ENCODE measurements around the gene NAAA. TPM values are rescaled to one million over a fixed set of nuclear protein-coding genes. Genes with fewer than 3 reads are reported as not detected.
"Not testable (repeated sequence)": the region's sequence is repeated elsewhere in the genome, so short reads cannot be mapped to it uniquely, and the experiment has no call there.

The NAAA gene
- total RNA-seq, 1 donor from 2014 or later, result 15.0 TPM

DNA sequence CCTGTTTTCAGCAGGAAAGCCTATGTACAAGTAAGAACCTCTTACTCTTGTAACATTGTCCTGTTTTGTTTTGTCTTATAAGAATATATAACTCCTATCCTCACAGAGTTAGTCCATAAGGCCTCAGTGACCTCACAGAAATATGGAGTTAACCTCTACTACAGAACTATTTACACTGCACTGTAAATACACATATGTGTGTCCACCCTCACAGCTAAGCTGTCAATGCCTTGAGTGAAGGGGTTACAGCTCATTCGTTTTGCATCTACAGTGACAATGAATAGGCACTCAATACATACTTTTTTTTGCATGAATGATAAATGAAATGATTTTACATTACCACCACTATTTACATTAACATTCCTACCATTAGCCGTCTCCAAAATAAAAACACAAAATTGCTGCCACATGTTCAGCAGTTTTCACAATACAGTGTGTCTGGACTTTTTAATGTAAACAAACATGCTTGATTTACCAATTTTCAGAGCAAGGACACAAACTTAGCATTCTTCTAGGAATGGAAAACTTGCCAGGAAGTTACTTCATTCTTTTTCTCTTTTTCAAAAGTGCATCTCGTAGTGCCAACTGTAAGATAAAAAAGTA lies 9.5 kb upstream of the NAAA start:
- Mint-ChIP-seq H3K4me3 (ENCODE audit: unreplicated experiment) (no peak overlapping the region), H3K36me3 (ENCODE audit: unreplicated experiment) (peaks cover 50% of the 10 kb centered on the region), H3K27ac (ENCODE audit: unreplicated experiment) (no peak overlapping the region), H3K9me3 (ENCODE audit: unreplicated experiment) (no peaks in the 10 kb centered on the region), H3K27me3 (ENCODE audit: unreplicated experiment) (no peaks in the 10 kb centered on the region), H3K4me1 (ENCODE audit: unreplicated experiment) (no peaks in the 10 kb centered on the region)
- no peak for TF ChIP-seq CTCF (IDR thresholded peaks at IDR 0.05)
- DNase-seq (ENCODE audit: extremely low spot score, unreplicated experiment), result no peak

DNA sequence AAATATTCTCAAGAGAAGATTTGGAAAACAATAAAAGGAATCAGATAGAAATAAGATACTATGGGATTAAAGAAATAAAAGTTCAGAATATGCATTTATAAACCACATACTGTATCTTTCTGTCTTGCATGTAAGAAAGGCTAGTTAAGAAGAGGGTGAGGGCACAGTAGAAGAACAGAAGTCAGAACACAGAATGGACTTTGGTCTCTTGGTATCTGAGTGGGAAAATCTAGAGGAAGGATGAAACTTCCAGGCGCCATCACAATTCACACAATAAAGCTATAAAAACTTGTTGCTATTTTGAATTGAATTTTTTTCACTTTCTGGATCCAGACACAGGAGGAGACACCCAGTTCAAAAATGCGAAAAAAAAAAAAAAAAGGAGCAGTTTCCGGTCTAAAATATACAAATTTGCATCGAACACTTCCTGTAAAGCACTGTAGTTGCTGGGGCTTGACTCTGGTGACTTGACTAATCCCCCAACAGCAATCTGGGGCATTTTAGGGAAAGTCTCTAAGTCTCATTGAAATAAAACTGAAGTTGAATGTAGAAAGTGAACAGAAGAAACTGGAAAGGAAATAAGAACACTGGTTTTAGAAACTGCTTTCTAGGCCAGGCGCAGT lies 8.1 kb upstream of the NAAA start:
- DNase-seq (ENCODE audit: extremely low spot score, unreplicated experiment), result no peak
- no peaks in the 10 kb centered on the region for H3K27me3 Mint-ChIP-seq (ENCODE audit: unreplicated experiment)
- H3K4me3 Mint-ChIP-seq (ENCODE audit: unreplicated experiment), result no peak overlapping the region
- no peak overlapping the region for H3K27ac Mint-ChIP-seq (ENCODE audit: unreplicated experiment)
- peaks cover 40% of the 10 kb centered on the region for H3K36me3 Mint-ChIP-seq (ENCODE audit: unreplicated experiment)
- H3K4me1 Mint-ChIP-seq (ENCODE audit: unreplicated experiment), result no peaks in the 10 kb centered on the region
- H3K9me3 Mint-ChIP-seq (ENCODE audit: unreplicated experiment), result no peaks in the 10 kb centered on the region
- no peak for TF ChIP-seq CTCF (IDR thresholded peaks at IDR 0.05)

DNA sequence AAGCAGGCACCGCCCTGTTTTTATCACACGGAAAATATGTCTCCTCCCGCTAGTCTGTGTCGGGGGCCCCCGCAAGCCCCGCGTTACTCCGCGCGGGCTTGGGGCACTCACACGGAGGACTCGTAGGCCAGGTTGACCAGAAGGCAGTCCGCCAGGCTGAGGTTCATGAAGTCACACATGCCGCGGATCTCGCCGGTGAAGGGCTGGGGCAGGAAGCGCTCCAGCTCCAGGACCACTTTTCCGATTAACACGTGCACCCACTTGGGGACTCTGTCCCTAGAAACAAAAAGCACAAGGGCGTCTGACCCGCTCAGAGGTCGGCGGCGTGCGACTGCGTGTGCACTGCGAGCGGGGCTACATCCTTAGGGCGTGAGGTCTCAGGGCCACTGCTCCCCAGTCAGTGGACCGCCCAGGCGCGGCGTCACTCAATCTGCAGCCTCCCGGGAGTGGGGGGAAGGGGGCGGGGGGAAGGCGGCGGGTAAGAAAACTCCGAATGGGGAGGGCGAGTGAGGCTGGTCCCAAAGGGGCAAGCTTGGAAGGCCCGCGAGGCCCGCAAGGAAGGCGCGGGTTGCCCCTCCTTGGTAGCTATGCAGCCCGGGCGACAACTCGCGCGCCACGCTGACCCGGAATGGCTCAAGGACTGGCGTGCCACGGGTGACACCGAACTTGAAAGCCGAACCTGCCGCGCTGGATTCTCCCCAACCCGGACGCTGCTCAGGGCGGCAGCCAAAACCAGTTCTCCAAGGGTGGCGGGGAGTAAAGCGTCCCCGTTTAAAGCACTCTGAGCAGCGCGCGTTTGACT lies 722 bp downstream of the NAAA start:
- H3K9me3 Mint-ChIP-seq (ENCODE audit: unreplicated experiment), result no peaks in the 10 kb centered on the region
- peak overlapping the region; percentile 89 for H3K27ac Mint-ChIP-seq (ENCODE audit: unreplicated experiment)
- H3K27me3 Mint-ChIP-seq (ENCODE audit: unreplicated experiment), result no peaks in the 10 kb centered on the region
- TF ChIP-seq CTCF (IDR thresholded peaks at IDR 0.05), result no peak
- DNase-seq (ENCODE audit: extremely low spot score, unreplicated experiment), result no peak
- H3K4me1 Mint-ChIP-seq (ENCODE audit: unreplicated experiment), result peaks cover 18% of the 10 kb centered on the region
- H3K4me3 Mint-ChIP-seq (ENCODE audit: unreplicated experiment), result peak overlapping the region; percentile 94
- no peaks in the 10 kb centered on the region for H3K36me3 Mint-ChIP-seq (ENCODE audit: unreplicated experiment)

GRCh38 chr4:75935628-75936027 lies 5.2 kb downstream of the NAAA start:
- no peak for TF ChIP-seq CTCF (IDR thresholded peaks at IDR 0.05)
- Mint-ChIP-seq H3K4me1 (ENCODE audit: unreplicated experiment) (peaks cover 18% of the 10 kb centered on the region), H3K27me3 (ENCODE audit: unreplicated experiment) (no peaks in the 10 kb centered on the region), H3K36me3 (ENCODE audit: unreplicated experiment) (no peaks in the 10 kb centered on the region), H3K4me3 (ENCODE audit: unreplicated experiment) (no peak overlapping the region), H3K9me3 (ENCODE audit: unreplicated experiment) (no peaks in the 10 kb centered on the region), H3K27ac (ENCODE audit: unreplicated experiment) (no peak overlapping the region)
- no peak for DNase-seq (ENCODE audit: extremely low spot score, unreplicated experiment)

GRCh38 chr4:75930152-75930551 lies 10.7 kb downstream of the NAAA start:
- Mint-ChIP-seq H3K9me3 (ENCODE audit: unreplicated experiment) (no peaks in the 10 kb centered on the region), H3K4me1 (ENCODE audit: unreplicated experiment) (no peaks in the 10 kb centered on the region), H3K27ac (ENCODE audit: unreplicated experiment) (no peak overlapping the region), H3K36me3 (ENCODE audit: unreplicated experiment) (no peaks in the 10 kb centered on the region), H3K4me3 (ENCODE audit: unreplicated experiment) (no peak overlapping the region), H3K27me3 (ENCODE audit: unreplicated experiment) (no peaks in the 10 kb centered on the region)
- TF ChIP-seq CTCF (IDR thresholded peaks at IDR 0.05), result no peak
- no peak for DNase-seq (ENCODE audit: extremely low spot score, unreplicated experiment)

DNA sequence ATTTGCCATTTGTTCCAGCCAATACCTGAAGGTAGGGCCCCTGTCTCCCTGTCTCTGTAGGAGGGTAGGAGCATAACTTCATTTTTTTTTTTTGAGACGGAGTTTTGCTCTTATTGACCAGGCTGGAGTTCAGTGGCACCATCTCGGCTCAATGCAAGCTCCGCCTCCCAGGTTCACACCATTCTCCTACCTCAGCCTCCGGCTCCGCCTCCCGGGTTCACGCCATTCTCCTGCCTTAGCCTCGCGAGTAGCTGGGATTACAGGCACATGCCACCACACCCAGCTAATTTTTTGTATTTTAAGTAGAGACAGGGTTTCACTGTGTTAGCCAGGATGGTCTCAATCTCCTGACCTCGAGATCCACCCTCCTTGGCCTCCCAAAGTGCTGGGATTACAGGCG lies 15.9 kb downstream of the NAAA start:
- H3K4me1 Mint-ChIP-seq (ENCODE audit: unreplicated experiment); H3K4me3 Mint-ChIP-seq (ENCODE audit: unreplicated experiment); H3K36me3 Mint-ChIP-seq (ENCODE audit: unreplicated experiment); H3K9me3 Mint-ChIP-seq (ENCODE audit: unreplicated experiment); H3K27me3 Mint-ChIP-seq (ENCODE audit: unreplicated experiment); DNase-seq (ENCODE audit: extremely low spot score, unreplicated experiment); H3K27ac Mint-ChIP-seq (ENCODE audit: unreplicated experiment): not testable (repeated sequence)

All from osteocyte (in vitro differentiated cells).